ENCODE measurements around the gene LRIG1. TPM values are rescaled to one million over a fixed set of nuclear protein-coding genes. Genes with fewer than 3 reads are reported as not detected.

LRIG1 gene
- total and polyA plus RNA-seq, 2 of the 8 experiments (the other 6 are each of a cell fraction or from before 2014, with no cell fraction given), result 78.1 to 88.7 TPM

DNA sequence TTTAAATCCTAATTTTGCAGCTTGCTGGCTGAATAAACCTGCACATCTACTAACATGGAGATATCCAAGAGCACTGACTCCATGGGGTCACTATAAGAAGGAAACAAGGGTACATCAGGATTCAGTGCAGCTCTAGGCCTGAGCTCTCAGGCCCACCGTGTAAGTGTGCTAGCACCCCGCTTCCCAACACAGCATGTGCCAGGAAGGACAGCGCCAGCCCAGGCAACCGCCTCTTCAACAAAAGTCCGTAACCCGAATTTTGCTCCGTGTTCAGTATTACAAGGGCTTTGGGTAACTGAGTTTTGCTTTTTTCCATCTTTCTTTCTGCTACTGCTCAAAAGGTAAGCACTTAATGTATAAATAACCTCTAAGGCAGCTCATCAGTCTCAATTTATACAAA, 89.8 kb downstream of the LRIG1 start (continued):
- TF ChIP-seq CTBP2 (IDR thresholded peaks at IDR 0.05; ENCODE audit: borderline replicate concordance, insufficient read depth, insufficient read length, low read length) (no peak), BCL11A (IDR thresholded peaks at IDR 0.05; ENCODE audit: low read depth in 2 of 2, low read length in 2 of 2) (no peak), RNF2 (IDR thresholded peaks at IDR 0.05; ENCODE audit: borderline replicate concordance, low read depth, low read length, missing control alignments, poor library complexity, severe bottlenecking) (no peak), PHF8 (conservative IDR thresholded peaks at IDR 0.05; ENCODE audit: low read depth, low read length) (no peak), NRF1 (IDR thresholded peaks at IDR 0.05; ENCODE audit: low read depth, low read length) (no peak), BACH1 (IDR thresholded peaks at IDR 0.05; ENCODE audit: low read length) (no peak)
